ENCODE data around the gene RTF1. TPM values are rescaled to one million over a fixed set of nuclear protein-coding genes. Genes with fewer than 3 reads are reported as not detected.

RTF1 gene
- polyA plus RNA-seq, 3 donors, result 11.2 to 19.1 (median 15.0) TPM

DNA sequence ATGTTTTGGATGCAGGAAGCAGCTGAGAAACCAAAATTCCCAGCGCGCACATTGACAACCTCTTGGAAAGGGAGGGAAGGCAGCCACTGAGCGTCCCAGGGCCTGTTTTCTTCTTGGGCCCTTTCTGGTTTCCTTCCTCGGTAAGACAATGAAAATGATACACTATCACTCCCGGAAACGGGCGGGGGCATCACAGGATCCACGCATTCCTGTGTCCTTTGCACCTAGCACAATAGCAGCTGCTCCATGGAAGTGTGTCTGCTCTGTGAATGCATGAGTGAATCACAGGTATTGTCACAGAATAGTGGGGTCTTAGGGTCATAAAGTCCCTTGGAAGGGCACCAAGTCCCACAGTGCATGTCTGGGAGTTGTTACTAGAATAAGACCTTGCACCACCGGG is 70.5 kb downstream of the RTF1 start:
- H3K4me3 Mint-ChIP-seq, result no peak overlapping the region
- intact Hi-C loops (cut with micrococcal nuclease), result no loop called here

DNA sequence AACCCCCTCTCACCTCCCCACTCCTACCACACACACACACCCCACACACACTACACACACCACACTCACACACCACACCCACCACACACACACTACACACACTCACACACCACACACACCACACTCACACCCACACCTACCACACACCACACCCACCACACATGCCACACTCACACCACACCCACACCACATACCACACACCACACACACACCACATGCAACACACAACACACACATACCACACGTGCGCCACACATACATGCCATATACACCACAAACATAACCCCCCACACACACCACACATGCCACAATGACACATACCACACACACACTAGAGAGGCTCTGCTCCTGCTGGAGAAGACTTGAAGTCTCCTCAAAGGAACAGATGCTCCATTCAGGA is 70.9 kb downstream of the RTF1 start:
- Histone ChIP-seq H3K4me1 (ENCODE audit: control insufficient read depth in 1 of 2, insufficient read depth in 2 of 2, low read length in 2 of 2) (peaks cover 4 to 6% of the 10 kb centered on the region in 2 donors), H3K9ac (ENCODE audit: insufficient read depth, low read length, poor library complexity, severe bottlenecking) (no peak overlapping the region), H2AFZ (ENCODE audit: insufficient read depth, low read depth, low read length, poor library complexity, severe bottlenecking) (no peak overlapping the region), H3K9me3 (replicated peaks in 1 of 2; ENCODE audit: control insufficient read depth in 1 of 2, insufficient read depth in 1 of 2, low read length in 2 of 2) (no peaks in the 10 kb centered on the region), H3K36me3 (replicated peaks in 1 of 2; ENCODE audit: control insufficient read depth in 1 of 2, insufficient read depth in 2 of 2, low read length in 2 of 2) (peaks cover 2 to 8% of the 10 kb centered on the region in 2 donors), H4K20me1 (ENCODE audit: insufficient read depth, low read length) (no peaks in the 10 kb centered on the region), H3K79me2 (ENCODE audit: insufficient read depth, low read length) (no peaks in the 10 kb centered on the region), H3K4me3 (replicated peaks in 1 of 3; ENCODE audit: low read depth in 2 of 3, low read length in 3 of 3) (no peak overlapping the region), H3K27me3 (ENCODE audit: control insufficient read depth in 2 of 2, insufficient read depth in 2 of 2, low read length in 2 of 2) (peaks cover 15 to 25% of the 10 kb centered on the region in 2 donors), H3K4me2 (replicated peaks; ENCODE audit: extremely low read depth, low read length, poor library complexity, severe bottlenecking) (no peak overlapping the region), H3K27ac (ENCODE audit: low read depth in 1 of 2, low read length in 2 of 2) (no peak overlapping the region)
- H3K9me3 Mint-ChIP-seq, result peaks cover 0 to 7% (median under 1%) of the 10 kb centered on the region in 7 donors
- intact Hi-C loops (cut with micrococcal nuclease), result no loop called here
- TF ChIP-seq, protein P1, sequence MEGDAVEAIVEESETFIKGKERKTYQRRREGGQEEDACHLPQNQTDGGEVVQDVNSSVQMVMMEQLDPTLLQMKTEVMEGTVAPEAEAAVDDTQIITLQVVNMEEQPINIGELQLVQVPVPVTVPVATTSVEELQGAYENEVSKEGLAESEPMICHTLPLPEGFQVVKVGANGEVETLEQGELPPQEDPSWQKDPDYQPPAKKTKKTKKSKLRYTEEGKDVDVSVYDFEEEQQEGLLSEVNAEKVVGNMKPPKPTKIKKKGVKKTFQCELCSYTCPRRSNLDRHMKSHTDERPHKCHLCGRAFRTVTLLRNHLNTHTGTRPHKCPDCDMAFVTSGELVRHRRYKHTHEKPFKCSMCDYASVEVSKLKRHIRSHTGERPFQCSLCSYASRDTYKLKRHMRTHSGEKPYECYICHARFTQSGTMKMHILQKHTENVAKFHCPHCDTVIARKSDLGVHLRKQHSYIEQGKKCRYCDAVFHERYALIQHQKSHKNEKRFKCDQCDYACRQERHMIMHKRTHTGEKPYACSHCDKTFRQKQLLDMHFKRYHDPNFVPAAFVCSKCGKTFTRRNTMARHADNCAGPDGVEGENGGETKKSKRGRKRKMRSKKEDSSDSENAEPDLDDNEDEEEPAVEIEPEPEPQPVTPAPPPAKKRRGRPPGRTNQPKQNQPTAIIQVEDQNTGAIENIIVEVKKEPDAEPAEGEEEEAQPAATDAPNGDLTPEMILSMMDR (IDR thresholded peaks at IDR 0.05), result no peak
- peaks cover 21 to 35% (median 26%) of the 10 kb centered on the region in 3 donors for H3K27me3 Mint-ChIP-seq (ENCODE audit: low read depth in 3 of 3)
- H3K4me1 Mint-ChIP-seq, result peaks cover 4% of the 10 kb centered on the region
- H3K36me3 Mint-ChIP-seq, result peaks cover 7 to 14% of the 10 kb centered on the region in 2 donors
- H3K27ac Mint-ChIP-seq, result no peak overlapping the region
- DNase-seq, result no peak
- no peak overlapping the region for H3K4me3 Mint-ChIP-seq
- 100% methylated on average over 2 of the region's 2 CpGs for WGBS (ENCODE audit: insufficient coverage)

More for the DNA sequence above, 70.5 kb downstream of the RTF1 start:
- Mint-ChIP-seq H3K9me3 (peaks cover 0 to 4% (median 0%) of the 10 kb centered on the region in 7 donors), H3K4me1 (peaks cover under 1% of the 10 kb centered on the region), H3K27me3 (ENCODE audit: low read depth in 3 of 3) (peaks cover 17 to 31% (median 22%) of the 10 kb centered on the region in 3 donors), H3K36me3 (peaks cover 11 to 14% of the 10 kb centered on the region in 2 donors), H3K27ac (no peak overlapping the region)
- Histone ChIP-seq H4K20me1 (ENCODE audit: insufficient read depth, low read length) (no peaks in the 10 kb centered on the region), H3K9me3 (replicated peaks in 1 of 2; ENCODE audit: control insufficient read depth in 1 of 2, insufficient read depth in 1 of 2, low read length in 2 of 2) (no peaks in the 10 kb centered on the region), H2AFZ (ENCODE audit: insufficient read depth, low read depth, low read length, poor library complexity, severe bottlenecking) (no peak overlapping the region), H3K27me3 (ENCODE audit: control insufficient read depth in 2 of 2, insufficient read depth in 2 of 2, low read length in 2 of 2) (peaks cover 10 to 20% of the 10 kb centered on the region in 2 donors), H3K9ac (ENCODE audit: insufficient read depth, low read length, poor library complexity, severe bottlenecking) (no peak overlapping the region), H3K79me2 (ENCODE audit: insufficient read depth, low read length) (no peaks in the 10 kb centered on the region), H3K4me3 (replicated peaks in 1 of 3; ENCODE audit: low read depth in 2 of 3, low read length in 3 of 3) (no peak overlapping the region), H3K4me1 (ENCODE audit: control insufficient read depth in 1 of 2, insufficient read depth in 2 of 2, low read length in 2 of 2) (peaks cover under 1 to 1% of the 10 kb centered on the region in 2 donors), H3K4me2 (replicated peaks; ENCODE audit: extremely low read depth, low read length, poor library complexity, severe bottlenecking) (no peak overlapping the region), H3K36me3 (replicated peaks in 1 of 2; ENCODE audit: control insufficient read depth in 1 of 2, insufficient read depth in 2 of 2, low read length in 2 of 2) (peaks cover 5 to 12% of the 10 kb centered on the region in 2 donors), H3K27ac (ENCODE audit: low read depth in 1 of 2, low read length in 2 of 2) (no peak overlapping the region)
- TF ChIP-seq, protein P1 (IDR thresholded peaks at IDR 0.05), result no peak
- no peak for DNase-seq
- WGBS (ENCODE audit: insufficient coverage), result 91% methylated on average over 9 of the region's 9 CpGs

All from CD14-positive monocyte (primary cell).